8988T (cell line): ENCODE data around the gene GNAT3.

Experiments used
- DNase-seq: peaks from one replicate; pipeline ENCODE4 v3.0.0; 2011

The GNAT3 gene

DNA sequence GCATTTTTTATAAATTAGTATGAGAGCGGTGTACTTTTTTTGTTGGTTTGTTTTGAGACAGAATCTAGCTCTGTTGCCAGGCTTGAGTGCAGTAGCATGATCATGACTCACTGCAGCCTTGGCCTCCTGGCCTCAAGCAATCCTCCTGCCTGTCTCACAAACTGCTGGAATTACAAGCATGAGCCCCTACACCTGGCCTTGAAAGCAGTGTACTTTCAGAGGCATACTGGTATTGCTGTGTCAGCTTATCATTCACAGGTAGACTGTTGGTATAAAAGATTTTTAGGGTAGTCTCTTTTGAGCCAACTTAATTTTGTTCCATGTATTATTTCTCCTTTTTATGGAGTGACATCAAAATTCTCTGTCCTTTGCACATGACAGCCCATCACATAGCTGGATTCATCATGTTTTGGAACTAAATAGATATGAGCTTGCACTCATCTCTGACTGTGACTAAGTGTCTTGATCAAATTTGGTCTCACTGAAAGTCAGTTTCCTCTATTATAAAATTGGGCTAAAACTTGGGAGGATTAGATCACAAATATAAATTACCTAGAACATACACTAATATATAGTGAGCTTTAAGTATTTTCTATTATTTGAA, 12.4 kb downstream of the GNAT3 start:
- no peak for DNase-seq

- DNase-seq = no peak
Measured at GRCh38 chr7:80498481-80499349, 13.1 kb downstream of the GNAT3 start.

- DNase-seq = no peak
Measured at GRCh38 chr7:80496586-80496985, 15.3 kb downstream of the GNAT3 start.

- DNase-seq = no peak
Measured at GRCh38 chr7:80493121-80493849, 18.6 kb downstream of the GNAT3 start.

- no peak for DNase-seq
Measured at GRCh38 chr7:80491462-80491861, 20.4 kb downstream of the GNAT3 start.

- no peak for DNase-seq
Measured at GRCh38 chr7:80488851-80489370, 23.0 kb downstream of the GNAT3 start.

DNA sequence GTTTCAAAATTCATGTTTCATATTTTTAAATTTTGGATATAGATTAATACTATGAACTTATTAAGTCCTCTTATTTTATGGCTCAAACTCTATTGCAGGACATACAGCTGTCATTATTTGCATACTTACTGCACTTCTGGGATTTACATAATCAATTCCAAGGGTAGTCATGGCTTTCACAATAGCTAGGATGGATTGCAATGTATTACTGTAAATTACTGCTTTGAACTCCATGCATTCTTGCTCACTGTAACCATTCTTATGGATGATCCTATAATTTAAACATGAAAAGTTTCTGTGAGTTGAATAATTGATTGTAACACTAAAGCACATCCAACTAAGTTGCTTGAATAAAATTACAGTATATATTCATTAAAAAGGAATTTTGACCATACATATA, 23.5 kb downstream of the GNAT3 start:
- DNase-seq = no peak

DNA sequence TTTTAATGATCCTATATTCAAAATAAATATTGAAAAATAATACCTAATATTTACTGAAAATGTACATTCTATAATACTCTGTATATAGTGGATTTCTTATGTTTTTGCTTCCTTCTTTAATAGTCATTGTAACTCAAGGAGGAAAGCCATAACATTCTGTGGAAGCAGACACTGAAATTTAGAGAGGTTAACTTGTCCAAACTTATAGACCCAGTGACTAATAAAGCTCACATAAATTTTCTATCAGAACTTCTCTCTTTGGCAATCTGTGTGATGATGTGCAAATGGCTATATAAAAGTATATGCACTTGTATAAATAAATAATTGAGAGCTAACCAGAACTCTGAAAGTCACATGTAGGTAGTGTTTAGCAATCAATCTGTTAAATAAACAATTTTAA, 26.1 kb downstream of the GNAT3 start:
- DNase-seq = no peak

GRCh38 chr7:80482950-80483349, 28.9 kb downstream of the GNAT3 start:
- no peak for DNase-seq

- DNase-seq = no peak
Measured at GRCh38 chr7:80481196-80481884, 30.5 kb downstream of the GNAT3 start.

GRCh38 chr7:80480566-80480965, 31.3 kb downstream of the GNAT3 start:
- no peak for DNase-seq

DNA sequence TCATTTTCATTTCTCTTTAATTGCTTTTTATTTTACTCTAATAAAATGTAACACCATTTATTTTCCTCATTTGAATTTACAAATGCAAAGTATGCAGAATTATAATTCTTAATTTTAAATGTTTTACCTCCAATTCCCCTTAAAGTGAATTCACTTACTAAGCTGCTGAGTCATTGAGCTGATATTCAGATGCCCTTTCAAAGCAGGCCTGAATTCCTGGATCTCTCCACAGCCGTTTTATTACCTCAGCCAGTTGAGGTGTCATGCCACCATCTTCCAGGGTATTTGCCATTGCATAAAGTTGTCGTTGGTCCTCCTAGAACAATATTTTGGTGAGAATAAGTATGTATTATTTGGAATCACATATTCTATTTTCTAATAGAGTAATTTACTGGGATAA, 33.2 kb downstream of the GNAT3 start:
- DNase-seq = no peak

- DNase-seq = no peak
Measured at GRCh38 chr7:80476035-80476434, 35.8 kb downstream of the GNAT3 start.

GRCh38 chr7:80475383-80475782, 36.5 kb downstream of the GNAT3 start:
- DNase-seq = no peak

DNA sequence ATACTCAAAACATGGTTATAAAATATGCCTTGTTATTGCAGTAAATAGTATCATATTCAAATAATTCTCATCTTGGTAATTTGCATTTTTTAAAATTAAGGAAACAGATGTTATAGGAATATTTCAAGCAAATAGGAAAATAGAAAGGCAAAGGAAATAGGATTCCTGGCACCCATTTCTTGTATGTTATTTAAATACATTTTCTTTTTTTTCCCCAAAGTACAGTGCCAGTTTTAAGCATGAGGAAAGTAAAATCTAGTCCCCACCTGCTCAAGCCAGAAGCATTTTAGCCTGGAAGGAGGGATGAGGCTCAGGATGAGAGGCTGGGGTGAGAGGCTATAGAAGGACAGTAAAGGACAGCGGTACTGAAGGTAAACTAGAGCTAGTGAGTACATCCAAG, 38.1 kb downstream of the GNAT3 start:
- DNase-seq = no peak

GRCh38 chr7:80472491-80473200, 39.2 kb downstream of the GNAT3 start:
- DNase-seq = no peak

DNA sequence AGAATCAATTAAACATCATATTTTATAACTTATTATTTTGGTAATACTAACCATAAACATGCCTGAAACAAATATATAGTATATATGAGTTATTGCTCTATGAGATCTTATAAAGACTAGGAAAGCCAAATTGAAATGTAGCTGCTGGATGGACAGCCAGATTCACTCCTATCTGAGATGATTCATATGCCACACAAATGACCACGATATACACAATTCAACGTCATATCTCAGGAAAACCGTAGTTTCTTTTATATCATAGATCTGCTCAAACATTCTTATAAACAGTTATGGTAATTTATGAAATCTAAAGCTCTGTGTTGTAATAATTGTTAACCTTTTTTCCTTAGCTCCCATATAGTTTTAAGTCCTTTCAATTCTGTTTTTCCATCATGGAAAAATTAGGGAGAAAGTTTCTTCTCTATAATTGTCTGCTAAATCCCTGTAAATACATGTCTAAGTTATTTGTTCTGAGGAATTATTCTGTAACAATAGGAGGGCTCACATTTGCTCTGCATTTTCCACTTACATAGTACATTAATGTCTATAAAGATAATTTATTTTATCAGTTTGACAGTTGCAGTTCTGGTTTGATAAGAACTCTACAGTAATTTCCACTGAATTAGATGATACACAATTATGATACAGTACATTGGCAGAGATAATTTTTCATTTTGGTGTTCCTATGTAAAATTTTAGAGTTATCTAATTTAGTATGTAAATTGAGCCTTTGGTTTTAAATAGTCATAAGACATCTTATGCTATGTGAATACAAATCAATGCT, 42.7 kb downstream of the GNAT3 start:
- no peak for DNase-seq

DNA sequence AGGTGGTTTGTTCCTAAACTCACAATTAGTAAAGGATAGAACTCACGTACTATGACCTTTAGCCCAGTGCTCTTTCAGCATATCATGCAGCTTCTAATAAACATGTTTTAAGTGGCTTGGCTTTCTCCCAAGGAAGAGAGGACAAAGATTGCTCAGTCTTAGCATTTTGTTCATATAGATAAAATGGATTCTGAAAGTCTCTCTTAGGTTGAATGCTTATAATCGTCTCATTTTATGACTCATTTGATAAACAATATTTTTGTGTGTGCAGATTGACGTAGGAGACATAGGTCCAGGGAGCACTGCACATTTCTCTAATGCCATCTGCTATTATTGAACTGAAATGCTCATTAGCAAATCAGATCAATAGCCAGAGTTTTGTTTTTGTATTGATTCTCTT, 44.8 kb downstream of the GNAT3 start:
- no peak for DNase-seq

DNA sequence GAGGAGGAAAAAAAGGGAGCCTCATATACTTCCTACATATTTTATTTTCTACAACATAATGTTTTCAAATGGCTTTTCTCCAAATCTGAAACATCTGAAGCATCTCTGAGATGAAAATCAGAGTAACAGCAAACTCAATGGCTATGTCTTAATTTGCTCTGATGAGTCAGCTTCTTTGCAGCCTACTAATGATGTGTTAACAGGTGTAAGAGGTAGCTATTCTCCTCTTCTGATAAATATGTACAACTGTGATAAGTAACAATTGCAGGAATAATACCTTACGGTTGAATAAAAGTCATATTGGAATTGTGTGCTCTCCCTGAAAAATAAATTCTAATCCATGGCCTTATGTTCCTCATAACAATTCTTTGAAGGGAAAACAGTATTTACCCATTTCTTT, 45.2 kb downstream of the GNAT3 start:
- no peak for DNase-seq

GRCh38 chr7:80464211-80464610, 47.7 kb downstream of the GNAT3 start:
- DNase-seq = no peak

GRCh38 chr7:80463272-80463920, 48.5 kb downstream of the GNAT3 start:
- no peak for DNase-seq
